Measurements from ENCODE around the gene DCC.

The DCC gene

DNA sequence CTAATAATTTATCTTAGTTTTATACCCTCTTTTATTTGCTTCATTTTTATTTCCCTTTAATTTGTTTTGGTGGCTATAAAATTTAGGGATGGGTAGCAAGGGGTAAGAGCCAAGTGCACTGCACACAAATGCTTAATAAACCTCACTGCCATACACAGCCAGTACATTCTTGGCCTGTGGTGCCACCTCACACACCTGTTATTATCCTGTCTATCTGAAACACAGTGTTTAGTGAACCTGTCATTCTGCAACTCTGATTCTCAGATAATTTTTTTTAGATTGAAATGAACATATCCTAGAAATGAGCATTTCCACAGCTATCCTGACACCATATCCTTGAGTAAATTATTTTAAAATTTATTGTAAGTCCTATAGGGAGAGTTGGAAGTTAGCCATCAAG is 807.5 kb downstream of the DCC start:
- Histone ChIP-seq H3K9me3 (peaks cover 7% of the 10 kb centered on the region; the same call in 1 of the 2 replicates), H3K4me3 (no peak overlapping the region), H3K4me2 (no peak overlapping the region), H3K4me1 (peaks cover 9% of the 10 kb centered on the region; the same call in 1 of the 2 replicates), H4K20me1 (no peaks in the 10 kb centered on the region), H3K27ac (no peak overlapping the region), H3K36me3 (no peaks in the 10 kb centered on the region), H3K9ac (no peak overlapping the region), H3K27me3 (no peaks in the 10 kb centered on the region)
- TF ChIP-seq Cebpa-rat (IDR thresholded peaks at IDR 0.05), result no peak

DNA sequence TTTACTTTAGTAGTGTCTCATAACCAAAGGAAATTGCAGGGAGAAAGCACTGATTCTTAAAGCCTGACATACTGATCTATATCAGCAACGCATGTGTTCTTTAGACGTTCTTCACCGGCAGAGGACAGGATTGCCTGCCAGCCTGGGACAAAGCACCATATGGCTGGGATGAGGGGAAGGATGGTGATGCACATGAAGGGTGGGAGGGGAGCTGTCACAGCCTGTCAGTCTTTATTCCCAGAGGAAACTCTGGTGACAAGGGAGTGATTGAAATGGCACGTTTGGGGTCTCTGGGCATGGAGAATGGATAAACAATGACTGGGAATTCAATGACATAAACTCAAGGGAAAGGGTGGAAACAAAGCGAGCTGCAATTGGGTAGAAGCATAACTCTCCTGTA is 808.1 kb downstream of the DCC start:
- Histone ChIP-seq H3K27me3 (no peaks in the 10 kb centered on the region), H4K20me1 (no peaks in the 10 kb centered on the region), H3K9me3 (peaks cover 7% of the 10 kb centered on the region; the same call in 1 of the 2 replicates), H3K4me1 (peaks cover 9% of the 10 kb centered on the region; the same call in 1 of the 2 replicates), H3K9ac (no peak overlapping the region), H3K36me3 (no peaks in the 10 kb centered on the region), H3K4me2 (no peak overlapping the region), H3K4me3 (no peak overlapping the region), H3K27ac (no peak overlapping the region)
- no peak for TF ChIP-seq Cebpa-rat (IDR thresholded peaks at IDR 0.05)

DNA sequence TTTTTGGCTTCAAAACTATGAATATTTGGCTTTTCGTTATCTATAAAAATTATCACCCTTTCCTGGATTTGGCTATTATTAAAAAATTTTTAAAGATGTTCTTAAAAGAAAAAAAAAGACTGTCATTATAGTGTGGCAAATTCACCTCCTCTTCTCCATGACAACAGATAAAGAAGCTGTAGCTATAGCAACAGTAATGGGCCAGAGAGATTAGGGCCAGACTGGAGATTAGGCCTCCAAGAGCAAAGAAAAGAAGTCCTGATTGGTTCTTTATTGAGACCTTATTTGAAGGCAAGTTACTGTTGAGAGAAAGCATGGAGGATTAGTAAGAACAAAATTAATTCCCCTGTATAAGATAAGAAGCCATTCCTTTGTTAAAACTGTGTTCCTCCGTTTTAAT is 812.5 kb downstream of the DCC start:
- Histone ChIP-seq H4K20me1 (no peaks in the 10 kb centered on the region), H3K4me3 (no peak overlapping the region), H3K36me3 (no peaks in the 10 kb centered on the region), H3K9me3 (no peaks in the 10 kb centered on the region), H3K4me2 (no peak overlapping the region), H3K9ac (no peak overlapping the region), H3K27ac (no peak overlapping the region), H3K27me3 (no peaks in the 10 kb centered on the region), H3K4me1 (peaks cover 9% of the 10 kb centered on the region; the same call in 1 of the 2 replicates)
- TF ChIP-seq Cebpa-rat (IDR thresholded peaks at IDR 0.05), result no peak

DNA sequence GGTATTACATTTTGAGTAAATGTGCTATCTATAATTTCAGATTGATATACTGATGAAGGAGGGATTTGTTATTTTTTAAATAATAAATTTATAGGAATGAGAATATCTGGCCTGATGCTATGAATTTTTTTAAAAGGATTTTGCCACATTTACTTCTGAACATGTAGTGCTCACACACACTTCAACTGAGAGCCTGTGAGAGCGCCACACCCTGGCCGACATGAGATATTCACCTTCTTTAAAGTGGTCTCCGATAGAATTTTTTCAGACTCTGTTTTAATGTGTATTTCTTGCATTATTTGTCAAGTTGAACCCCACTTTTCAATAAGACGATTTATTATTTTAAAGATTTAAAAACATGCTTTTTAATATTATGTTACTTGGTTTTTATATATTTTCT is 813.3 kb downstream of the DCC start:
- Histone ChIP-seq H3K27me3 (no peaks in the 10 kb centered on the region), H3K36me3 (no peaks in the 10 kb centered on the region), H4K20me1 (no peaks in the 10 kb centered on the region), H3K4me2 (no peak overlapping the region), H3K9me3 (no peaks in the 10 kb centered on the region), H3K9ac (no peak overlapping the region), H3K4me3 (no peak overlapping the region), H3K27ac (no peak overlapping the region), H3K4me1 (peaks cover 9% of the 10 kb centered on the region; the same call in 1 of the 2 replicates)
- TF ChIP-seq Cebpa-rat (IDR thresholded peaks at IDR 0.05), result no peak

DNA sequence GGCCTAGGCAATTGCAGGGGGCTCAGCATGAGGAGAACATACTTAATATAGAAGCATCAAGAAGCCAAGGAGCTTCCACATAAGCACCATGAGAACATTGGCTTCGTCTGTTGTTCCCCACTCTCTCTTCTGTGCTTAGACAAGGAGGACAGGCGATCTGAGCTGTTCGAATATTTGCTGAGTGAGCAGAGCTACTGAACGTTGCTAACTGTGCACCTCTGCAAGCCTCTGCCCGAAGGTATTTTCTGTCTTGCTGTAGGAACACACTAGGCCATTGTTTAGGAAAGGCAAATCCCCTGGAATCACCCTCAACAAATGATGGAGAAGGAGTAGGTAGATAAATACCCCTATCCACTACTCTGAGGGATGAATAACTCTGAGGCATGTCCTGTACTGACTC is 813.8 kb downstream of the DCC start:
- Histone ChIP-seq H3K4me3 (no peak overlapping the region), H3K4me1 (peaks cover 9% of the 10 kb centered on the region; the same call in 1 of the 2 replicates), H3K9me3 (no peaks in the 10 kb centered on the region), H3K9ac (no peak overlapping the region), H3K4me2 (no peak overlapping the region), H3K27me3 (no peaks in the 10 kb centered on the region), H3K36me3 (no peaks in the 10 kb centered on the region), H3K27ac (no peak overlapping the region), H4K20me1 (no peaks in the 10 kb centered on the region)
- TF ChIP-seq Cebpa-rat (IDR thresholded peaks at IDR 0.05), result no peak

DNA sequence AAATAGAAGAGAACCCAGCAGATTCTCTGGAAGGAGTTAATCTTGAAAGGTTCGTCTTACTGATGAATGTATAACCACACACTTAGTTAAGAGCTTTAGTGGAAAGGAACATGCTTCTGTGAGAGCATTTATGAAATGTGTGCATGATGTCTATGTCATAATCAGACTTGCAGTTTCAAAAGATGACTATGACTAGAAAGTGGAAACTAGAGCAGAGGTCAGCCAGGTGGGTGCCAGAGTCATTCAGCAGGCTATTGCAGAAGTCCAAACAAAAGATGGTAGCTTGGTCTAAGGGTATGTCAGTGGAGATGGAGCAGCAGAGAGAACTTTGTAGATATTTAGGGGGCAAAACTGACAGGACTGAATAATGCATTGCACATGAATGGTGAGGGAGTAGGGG is 825.8 kb downstream of the DCC start:
- no peak overlapping the region for H3K4me3 ChIP-seq
- no peak for TF ChIP-seq Cebpa-rat (IDR thresholded peaks at IDR 0.05)
- H3K27ac ChIP-seq, result no peak overlapping the region
- H4K20me1 ChIP-seq, result no peaks in the 10 kb centered on the region
- H3K4me1 ChIP-seq, result no peaks in the 10 kb centered on the region
- H3K9me3 ChIP-seq, result no peaks in the 10 kb centered on the region
- H3K9ac ChIP-seq, result no peak overlapping the region
- H3K27me3 ChIP-seq, result no peaks in the 10 kb centered on the region
- no peak overlapping the region for H3K4me2 ChIP-seq
- H3K36me3 ChIP-seq, result no peaks in the 10 kb centered on the region

DNA sequence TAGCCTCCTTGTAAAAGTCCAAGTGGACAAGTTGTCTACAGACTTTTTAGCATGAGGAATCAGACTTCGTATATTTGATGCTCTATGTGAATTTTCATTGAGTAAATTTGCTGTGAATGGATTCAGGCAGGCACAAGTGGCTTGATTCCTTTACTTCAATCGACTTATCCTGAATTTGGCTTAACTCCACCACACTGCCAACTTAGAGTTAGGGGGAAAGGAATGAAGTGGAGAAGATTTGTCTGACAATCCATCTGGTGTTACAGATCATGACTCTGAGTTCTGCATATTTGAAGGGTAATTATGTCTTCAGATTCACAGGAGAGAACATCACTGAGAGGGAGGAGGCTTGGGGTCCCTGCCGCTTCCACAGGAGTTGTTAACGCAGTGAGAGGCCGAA is 829.3 kb downstream of the DCC start:
- no peak overlapping the region for H3K9ac ChIP-seq
- H4K20me1 ChIP-seq, result no peaks in the 10 kb centered on the region
- H3K27ac ChIP-seq, result no peak overlapping the region
- no peaks in the 10 kb centered on the region for H3K4me1 ChIP-seq
- no peaks in the 10 kb centered on the region for H3K27me3 ChIP-seq
- no peak overlapping the region for H3K4me2 ChIP-seq
- TF ChIP-seq Cebpa-rat (IDR thresholded peaks at IDR 0.05), result no peak
- no peaks in the 10 kb centered on the region for H3K9me3 ChIP-seq
- no peaks in the 10 kb centered on the region for H3K36me3 ChIP-seq
- H3K4me3 ChIP-seq, result no peak overlapping the region

DNA sequence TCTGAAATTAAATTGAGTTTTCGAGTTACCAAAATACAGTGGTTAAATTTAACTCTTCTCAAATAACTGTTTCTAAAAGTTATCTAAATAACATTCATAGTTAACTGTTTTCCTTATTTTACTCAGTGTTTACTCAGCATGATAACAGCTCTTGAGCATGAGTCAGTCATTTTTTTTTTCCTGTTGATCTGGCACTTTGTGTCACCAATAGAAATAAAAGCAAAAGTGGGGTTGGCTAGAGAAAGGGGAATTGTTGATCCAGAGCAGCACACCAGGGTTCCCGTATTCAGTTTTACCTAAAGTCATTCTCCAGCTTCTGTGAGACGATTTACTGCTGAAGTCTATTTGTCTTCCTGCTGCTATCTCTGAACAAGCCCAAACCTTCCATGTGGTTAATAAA is 851.6 kb downstream of the DCC start:
- no peak overlapping the region for H3K4me3 ChIP-seq
- no peak overlapping the region for H3K27ac ChIP-seq

DNA sequence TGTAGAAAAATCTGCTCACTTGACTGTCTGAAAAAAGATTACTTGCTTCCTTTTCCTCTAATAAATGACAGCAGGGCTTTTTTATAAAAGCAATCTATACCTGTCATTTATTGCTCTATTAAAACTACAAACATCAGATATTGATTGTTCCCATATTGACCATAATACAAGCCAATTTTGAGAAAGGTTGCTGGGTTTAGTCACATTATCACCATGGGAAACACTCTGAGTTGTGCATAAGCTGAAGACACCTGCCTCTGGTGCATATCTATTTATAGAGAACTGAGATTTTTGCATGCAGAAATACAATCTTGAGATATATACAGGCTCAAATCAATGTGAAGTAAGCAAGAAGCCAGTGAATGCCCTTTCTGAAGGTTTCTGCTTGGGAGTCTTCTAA is 853.9 kb downstream of the DCC start:
- no peak for TF ChIP-seq Cebpa-rat (IDR thresholded peaks at IDR 0.05)
- no peaks in the 10 kb centered on the region for H4K20me1 ChIP-seq
- H3K36me3 ChIP-seq, result no peaks in the 10 kb centered on the region
- H3K9me3 ChIP-seq, result no peaks in the 10 kb centered on the region
- no peak overlapping the region for H3K4me3 ChIP-seq
- no peaks in the 10 kb centered on the region for H3K4me1 ChIP-seq
- H3K9ac ChIP-seq, result no peak overlapping the region
- no peak overlapping the region for H3K4me2 ChIP-seq
- no peak overlapping the region for H3K27ac ChIP-seq
- H3K27me3 ChIP-seq, result no peaks in the 10 kb centered on the region

More for the DNA sequence above, 851.6 kb downstream of the DCC start:
- no peaks in the 10 kb centered on the region for H3K36me3 ChIP-seq
- no peak overlapping the region for H3K9ac ChIP-seq
- H4K20me1 ChIP-seq, result no peaks in the 10 kb centered on the region
- H3K4me2 ChIP-seq, result no peak overlapping the region
- H3K9me3 ChIP-seq, result no peaks in the 10 kb centered on the region
- H3K27me3 ChIP-seq, result no peaks in the 10 kb centered on the region
- no peak for TF ChIP-seq Cebpa-rat (IDR thresholded peaks at IDR 0.05)
- no peaks in the 10 kb centered on the region for H3K4me1 ChIP-seq

DNA sequence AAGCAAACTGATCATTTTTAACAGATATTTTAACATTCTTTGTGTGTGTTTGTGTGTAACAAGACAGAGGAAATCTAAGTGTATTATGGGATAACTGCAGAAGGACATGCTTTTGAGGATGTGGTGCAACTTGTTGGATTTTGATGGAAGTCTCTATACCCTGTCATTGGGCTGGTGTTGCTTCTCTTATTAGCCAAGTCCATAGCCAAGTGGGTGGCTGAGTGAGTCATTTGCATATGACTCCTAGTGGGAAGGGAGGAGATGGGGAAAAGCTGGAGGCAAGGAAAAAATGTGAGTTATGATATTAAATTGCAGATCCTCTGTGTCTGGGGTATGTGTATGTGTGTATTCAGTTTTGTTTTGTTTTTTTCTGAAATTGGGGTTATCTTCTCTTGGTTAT is 879.9 kb downstream of the DCC start:
- Histone ChIP-seq H3K36me3 (no peaks in the 10 kb centered on the region), H3K27me3 (no peaks in the 10 kb centered on the region), H4K20me1 (no peaks in the 10 kb centered on the region), H3K4me3 (no peak overlapping the region), H3K27ac (no peak overlapping the region), H3K4me2 (no peak overlapping the region), H3K9ac (no peak overlapping the region), H3K9me3 (no peaks in the 10 kb centered on the region), H3K4me1 (no peaks in the 10 kb centered on the region)
- TF ChIP-seq Cebpa-rat (IDR thresholded peaks at IDR 0.05), result no peak

DNA sequence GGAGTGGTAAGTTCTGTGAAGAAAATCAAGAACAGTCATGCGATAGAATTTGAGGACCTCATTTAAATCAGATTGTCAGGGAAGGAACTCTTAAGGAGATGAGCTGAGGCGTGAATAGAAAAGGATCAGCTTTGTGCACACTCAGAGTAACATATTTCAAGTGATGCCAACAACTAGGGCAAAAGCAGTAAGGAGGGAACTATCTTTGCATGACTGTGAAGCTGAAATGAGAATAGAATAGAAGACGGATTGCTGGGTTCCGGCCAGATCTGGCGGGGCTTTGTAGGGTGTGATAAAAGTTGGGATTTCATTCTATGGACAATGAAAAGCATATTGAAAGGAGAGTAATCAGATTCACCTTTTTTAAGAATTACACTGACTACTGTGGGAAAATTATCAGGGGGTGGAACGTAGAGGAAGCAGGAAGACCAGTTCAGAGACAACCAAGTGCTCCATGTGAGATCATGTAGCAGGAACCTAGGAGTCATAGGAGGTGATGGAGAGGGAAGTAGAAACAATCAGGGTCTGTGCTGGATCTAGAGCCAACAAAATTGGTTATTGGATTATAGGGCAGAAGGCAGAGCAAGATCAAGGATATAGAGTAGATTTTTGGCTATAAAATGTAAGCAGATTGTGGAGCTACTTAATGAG is 884.3 kb downstream of the DCC start:
- Histone ChIP-seq H3K4me2 (no peak overlapping the region), H3K9me3 (no peaks in the 10 kb centered on the region), H3K36me3 (no peaks in the 10 kb centered on the region), H3K4me3 (no peak overlapping the region), H3K4me1 (no peaks in the 10 kb centered on the region), H4K20me1 (no peaks in the 10 kb centered on the region), H3K27me3 (no peaks in the 10 kb centered on the region), H3K9ac (no peak overlapping the region), H3K27ac (no peak overlapping the region)
- no peak for TF ChIP-seq Cebpa-rat (IDR thresholded peaks at IDR 0.05)

Measured in BLaER1 (cell line).